GM12878 (cell line): ENCODE data around the gene ALG3. TPM values are rescaled to one million over a fixed set of nuclear protein-coding genes. Genes with fewer than 3 reads are reported as not detected.

ENCODE experiments used
- ATAC-seq: fragments of 200-7000 bp; cut with Tn5 transposase; 3 replicates; pipeline ENCODE4 v1.9.1; 2020; ENCODE audit warnings: mild to moderate bottlenecking, moderate library complexity
- BruUV-seq: library from RNA; stranded (reverse); fragments of 400-500 nt; replicated peaks from 2 replicates; lab custom pipeline; 2021; lab: Mats Ljungman, UMichigan
- CTCF ChIA-PET: fragments of 300-600 bp; sonication (Branson Sonifier 250); formaldehyde crosslinking; extraction: SDS; loops from one replicate; lab custom pipeline; 2021; ENCODE audit warnings: inconsistent platforms; lab: Yijun Ruan, JAX
- POLR2A ChIA-PET: fragments of 350-600 bp; formaldehyde crosslinking; extraction: SDS; loops from one replicate; lab custom pipeline; 2021; ENCODE audit warnings: inconsistent platforms; lab: Charles Lee
- RAD21 ChIA-PET: fragments of 300-600 bp; sonication (Branson Sonifier 250); formaldehyde crosslinking; loops from one replicate; lab custom pipeline; 2023; ENCODE audit warnings: antibody characterized with exemption; ENCODE audit not compliant: unreplicated experiment; lab: Charles Lee
- SMC1A ChIA-PET: fragments of 300-600 bp; sonication (Branson Sonifier 250); formaldehyde crosslinking; loops from one replicate; lab custom pipeline; 2023; ENCODE audit not compliant: unreplicated experiment, uncharacterized antibody; lab: Charles Lee
- DNase-seq: peaks from one replicate; pipeline ENCODE4 v3.0.0-alpha.2; 2011; ENCODE audit warnings: low read depth, low spot score
- FAIRE-seq: peaks from 3 replicates; lab custom pipeline; 2011; peaks lifted over from hg19 to GRCh38; lab: Jason Lieb, UNC
- H2AFZ ChIP-seq: 2 replicates; pipeline ENCODE4 v1.6.0; 2011; ENCODE audit warnings: low read depth, low read length, control low read depth; ENCODE audit not compliant: control insufficient read depth
- H3K27ac ChIP-seq: 2 replicates; pipeline ENCODE4 v1.5.1; 2011; ENCODE audit warnings: control low read depth; ENCODE audit not compliant: control insufficient read depth, insufficient read depth
- H3K27me3 ChIP-seq, 2 experiments: replicated peaks in 1 of 2; 2 replicates each; pipeline versions ENCODE4 v1.6.0 to v1.6.1; 2011; ENCODE audit warnings: low read length in 1 of 2; ENCODE audit not compliant: control insufficient read depth in 2 of 2, insufficient read depth in 2 of 2
- H3K36me3 ChIP-seq, 2 experiments: 2 replicates each; pipeline ENCODE4 v1.5.1; 2011; ENCODE audit warnings: low read length in 1 of 2; ENCODE audit not compliant: control insufficient read depth in 2 of 2, insufficient read depth in 2 of 2
- H3K4me1 ChIP-seq: 2 replicates; pipeline ENCODE4 v1.6.1; 2011; ENCODE audit warnings: mild to moderate bottlenecking, low read length, moderate library complexity, mixed read lengths; ENCODE audit not compliant: control insufficient read depth, insufficient read depth
- H3K4me2 ChIP-seq: 2 replicates; pipeline ENCODE4 v1.6.0; 2011; ENCODE audit warnings: control low read depth; ENCODE audit not compliant: control insufficient read depth, insufficient read depth
- H3K4me3 ChIP-seq: fragments of 200-600 bp; sonication (generic); 2 replicates; pipeline ENCODE4 v1.5.1; 2016
- H3K79me2 ChIP-seq: 2 replicates; pipeline ENCODE4 v1.6.0; 2011; ENCODE audit warnings: low read length; ENCODE audit not compliant: control insufficient read depth, insufficient read depth
- H3K9ac ChIP-seq: 2 replicates; pipeline ENCODE4 v1.8.0; 2011; ENCODE audit warnings: low read length, control low read depth, mixed read lengths; ENCODE audit not compliant: control insufficient read depth, insufficient read depth
- H3K9me3 ChIP-seq: replicated peaks from 3 replicates; pipeline ENCODE4 v1.5.1; 2011; ENCODE audit warnings: mild to moderate bottlenecking, low read length; ENCODE audit not compliant: control insufficient read depth, insufficient read depth
- H4K20me1 ChIP-seq: 2 replicates; pipeline ENCODE4 v1.6.0; 2011; ENCODE audit not compliant: control insufficient read depth, insufficient read depth
- ATF2 ChIP-seq: IDR thresholded peaks from 2 replicates; pipeline ENCODE4 v1.6.1; 2012; ENCODE audit warnings: low read length, inconsistent platforms
- EGR1 ChIP-seq, 2 experiments: IDR thresholded peaks; 1 replicate in 1 of 2; 2 replicates in 1 of 2; pipeline ENCODE4 v1.6.1; 2011 to 2012; ENCODE audit warnings: low read depth in 2 of 2, low read length in 2 of 2, borderline replicate concordance in 1 of 2, mild to moderate bottlenecking in 1 of 2, moderate library complexity in 1 of 2
- HDGF ChIP-seq: fragments of 450-650 bp; IDR thresholded peaks from 2 replicates; pipeline ENCODE4 v1.6.1; 2016; ENCODE audit warnings: antibody characterized with exemption
- NR2C2 ChIP-seq: IDR thresholded peaks from 2 replicates; pipeline ENCODE4 v1.6.1; 2011; ENCODE audit warnings: borderline replicate concordance, low read depth; ENCODE audit not compliant: control insufficient read depth, insufficient read length
- RAD21 ChIP-seq: IDR thresholded peaks from 2 replicates; pipeline ENCODE4 v1.6.1; 2011; ENCODE audit warnings: mild to moderate bottlenecking, low read depth, low read length, moderate library complexity; ENCODE audit not compliant: insufficient read depth
- USF2 ChIP-seq: IDR thresholded peaks from 2 replicates; pipeline ENCODE4 v1.6.1; 2011; ENCODE audit warnings: low read depth, low read length, improper control_type of control experiment, borderline replicate concordance
- ZSCAN29 ChIP-seq: fragments of 450-650 bp; IDR thresholded peaks from 2 replicates; pipeline ENCODE4 v1.6.1; 2017; ENCODE audit warnings: mild to moderate bottlenecking, moderate library complexity
- ZZZ3 ChIP-seq: IDR thresholded peaks from 2 replicates; pipeline ENCODE4 v1.6.1; 2011; ENCODE audit warnings: low read depth; ENCODE audit not compliant: control insufficient read depth, insufficient read length
- WGBS: methylation state at CpG from one replicate; pipeline ENCODE4 v1.1.6; 2016; ENCODE audit warnings: low lambda C conversion rate; ENCODE audit not compliant: insufficient replicate concordance, insufficient coverage; ENCODE audit errors: missing lambda C conversion rate; 5-methylcytosine and 5-hydroxymethylcytosine counted together
- in situ Hi-C: fragments of 300-500 bp; cut with MboI; formaldehyde crosslinking; loops from 9 replicates; pipeline ENCODE4 v1.14.3; 2018; ENCODE audit warnings: mixed read lengths
- intact Hi-C: fragments of 100-400 bp; cut with micrococcal nuclease; formaldehyde crosslinking; loops from one replicate; pipeline ENCODE4 v1.14.2; 2022; ENCODE audit not compliant: unreplicated experiment
- polyA plus RNA-seq, 11 experiments: library from polyadenylated mRNA; depleted of rRNA in 4 of 11; unstranded in 6 of 11; stranded (reverse) in 5 of 11; fragments of >200 nt; fragmentation: Nextera tagmentation in 4 of 11; fragmentation: Illumina TruSeq in 1 of 11; extraction: Ambion mirVana in 4 of 11; extraction: Trizol in 1 of 11; gene quantifications; 1 replicate in 1 of 11; 2 replicates in 10 of 11; pipeline versions ENCODE4 v1.2.1 to v1.2.3, GENCODE V29; 2011 to 2016; ENCODE audit warnings: inconsistent platforms in 2 of 11, missing spikeins in 2 of 11, low read depth in 1 of 11
- total RNA-seq, 4 experiments: library from RNA; depleted of rRNA in 3 of 4; stranded (reverse); fragments of >200 nt in 3 of 4; fragmentation: Illumina TruSeq in 1 of 4; extraction: Trizol in 1 of 4; gene quantifications; 2 replicates each; pipeline versions ENCODE4 v1.2.1 to v1.2.3, GENCODE V29; 2013 to 2021

Gene ALG3
- total and polyA plus RNA-seq, 10 of the 15 experiments (the other 5 are each of a cell fraction or from before 2014, with no cell fraction given): 13.6 to 84.7 (median 39.4) TPM

- DNase-seq (no peak), ATAC-seq (peak; percentile 81), FAIRE-seq (no peak)
- in situ Hi-C loops: no loop called here
- no peaks in the 10 kb centered on the region for H3K79me2 ChIP-seq
- H3K9me3 ChIP-seq: no peaks in the 10 kb centered on the region
- BruUV-seq: no TSS peak
- RAD21 ChIA-PET: no interaction called here
- H3K4me1 ChIP-seq: 0 out of 2 replicates have a peak, but pooled peaks cover 4% of the 10 kb centered on the region
- H4K20me1 ChIP-seq: no peaks in the 10 kb centered on the region
- SMC1A ChIA-PET: no interaction called here
- H3K27ac ChIP-seq: no peak within 1 kb of the TSS
- intact Hi-C loops: no loop called here
- CTCF ChIA-PET: no interaction called here
- H3K4me2 ChIP-seq: peak within 1 kb of the TSS; percentile 90
- peaks cover 2 to 11% of the 10 kb centered on the region in 2 experiments for H3K27me3 ChIP-seq
- POLR2A ChIA-PET: interaction anchor here (0.5 to 0.6 kb wide), 2 partner anchors 87 to 355 kb away, joined by 3 to 5 read pairs; no protein-coding TSS in a partner anchor
- WGBS: 0% methylated on average over 1 of the region's 67 CpGs
- peak within 1 kb of the TSS; percentile 41 for H2AFZ ChIP-seq
- no peaks in the 10 kb centered on the region for H3K36me3 ChIP-seq
- peak within 1 kb of the TSS; percentile 67; the same call in 1 of the 2 replicates for H3K4me3 ChIP-seq
- no peak within 1 kb of the TSS for H3K9ac ChIP-seq
- TF ChIP-seq NR2C2 (no peak), HDGF (no peak), USF2 (no peak), ZZZ3 (no peak), RAD21 (no peak), ATF2 (no peak), ZSCAN29 (no peak), EGR1 (IDR thresholded peaks at IDR 0.05; ENCODE audit: borderline replicate concordance in 1 of 2, low read depth in 2 of 2, low read length in 2 of 2) (peak in 1 of 2 experiments; percentile 71; a peak in 1 of 3 replicates)
These were observed 12.6 kb upstream of the ALG3 start, which contains the start of gene CAMK2N2 for GRCh38 chr3:184261270-184261853. TSS of gene CAMK2N2 (minus strand) at chr3:184261553. CDS start at chr3:184261285, 268 bp downstream.
